ENCODE data around the gene HMX2. TPM values are rescaled to one million over a fixed set of nuclear protein-coding genes. Genes with fewer than 3 reads are reported as not detected.

HMX2 gene
- total and polyA plus RNA-seq, 2 of the 8 experiments (the other 6 are each of a cell fraction or from before 2014, with no cell fraction given): 2.0 to 2.7 TPM

DNA sequence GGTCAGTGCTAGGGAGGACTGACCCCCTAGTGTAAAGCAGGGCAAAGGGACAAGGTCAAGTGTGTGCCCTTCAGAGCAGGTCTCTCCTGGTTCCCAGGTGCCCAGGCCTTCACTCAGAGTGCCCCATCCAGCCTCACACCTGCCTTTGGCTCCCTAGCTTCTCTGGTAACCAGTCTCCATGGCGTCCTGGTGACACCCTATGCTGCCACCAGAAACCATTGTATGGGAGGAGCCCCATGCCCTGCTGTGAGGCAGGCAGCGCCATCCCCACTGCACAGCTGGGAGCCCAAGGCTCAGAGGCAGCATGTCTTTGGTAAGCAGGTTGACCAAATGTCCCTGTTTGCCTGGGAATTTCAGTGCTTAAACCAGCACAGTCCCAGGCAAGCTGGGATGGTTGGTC lies 45.3 kb upstream of the HMX2 start:
- no peaks in the 10 kb centered on the region for H3K27me3 ChIP-seq (replicated peaks in 1 of 4; ENCODE audit: control insufficient read depth in 3 of 4, extremely low read depth in 1 of 4, insufficient read depth in 3 of 4, low read length in 3 of 4)
- no peak overlapping the region for H3K14ac ChIP-seq (ENCODE audit: insufficient read length)
- H3K23me2 ChIP-seq (ENCODE audit: low read depth, low read length): no peaks in the 10 kb centered on the region
- H3K4me1 ChIP-seq (replicated peaks in 1 of 4; ENCODE audit: control insufficient read depth in 3 of 4, insufficient read depth in 4 of 4, low read length in 3 of 4): peaks cover 0 to 4% (median 2%) of the 10 kb centered on the region in 4 experiments; a peak in 3 of 7 replicates
- H3K23ac ChIP-seq (ENCODE audit: insufficient read length): no peak overlapping the region
- POLR2A ChIA-PET (ENCODE audit: partially characterized antibody): no interaction called here
- 54% methylated on average over 2 of the region's 2 CpGs; no CpG with 5 or more reads in 1 of the 2 experiments for WGBS, 2 experiments (ENCODE audit: extremely low coverage in 1 of 2, insufficient coverage in 1 of 2, insufficient read length in 1 of 2, insufficient replicate concordance in 2 of 2, low coverage in 1 of 2, low lambda C conversion rate in 2 of 2, missing lambda C conversion rate in 1 of 2)
- H3K79me2 ChIP-seq (ENCODE audit: control insufficient read depth in 1 of 2, insufficient read depth in 2 of 2, low read length in 2 of 2): no peaks in the 10 kb centered on the region
- peak overlapping the region; percentile 29; the same call in 1 of the 2 replicates for H2BK5ac ChIP-seq (ENCODE audit: low read depth, low read length)
- H3K36me3 ChIP-seq (ENCODE audit: control insufficient read depth in 2 of 4, insufficient read depth in 4 of 4, low read length in 3 of 4): no peaks in the 10 kb centered on the region
- H4K91ac ChIP-seq (replicated peaks; ENCODE audit: insufficient read length, low read length): peak overlapping the region; percentile 8
- FAIRE-seq (no peak), DNase-seq (ENCODE audit: low read depth in 1 of 2, low spot score in 2 of 2) (no peak)
- no peaks in the 10 kb centered on the region for H4K20me1 ChIP-seq (replicated peaks in 1 of 2; ENCODE audit: control insufficient read depth in 1 of 2, insufficient read depth in 2 of 2, low read length in 2 of 2)
- no peak overlapping the region for H3K4me2 ChIP-seq (ENCODE audit: insufficient read depth in 1 of 2, low read depth in 2 of 2, low read length in 2 of 2)
- H2AK5ac ChIP-seq (ENCODE audit: low read depth, low read length): peak overlapping the region; percentile 85; the same call in 1 of the 2 replicates
- H3K27ac ChIP-seq (ENCODE audit: low read depth, low read length): no peak overlapping the region
- H3K18ac ChIP-seq (ENCODE audit: extremely low read depth, low read length): no peak overlapping the region; the same call in 1 of the 2 replicates
- H3K4me3 ChIP-seq (ENCODE audit: extremely low read depth in 1 of 4, insufficient read depth in 2 of 4, low read depth in 3 of 4, low read length in 4 of 4): no peak overlapping the region
- no peak overlapping the region for H3K9ac ChIP-seq (replicated peaks in 1 of 4; ENCODE audit: extremely low read depth in 1 of 4, low read depth in 3 of 4, low read length in 3 of 4)
- no peak overlapping the region for H4K8ac ChIP-seq (ENCODE audit: extremely low read depth, insufficient read depth, low read length)
- TF ChIP-seq ZNF274 (IDR thresholded peaks at IDR 0.05; ENCODE audit: borderline replicate concordance, extremely low read depth, low read length) (no peak), TBP (IDR thresholded peaks at IDR 0.05; ENCODE audit: low read depth, low read length) (no peak), SIRT6 (IDR thresholded peaks at IDR 0.05; ENCODE audit: low read length) (no peak)
- peak overlapping the region; percentile 21; the same call in 1 of the 2 replicates for H2BK12ac ChIP-seq (ENCODE audit: low read depth, low read length)
- no peak overlapping the region for H2BK20ac ChIP-seq (ENCODE audit: low read length)
- CTCF ChIA-PET (ENCODE audit: partially characterized antibody): interaction anchor here (0.9 to 1.6 kb wide), 6 partner anchors 12 to 399 kb away, joined by 3 to 7 read pairs (median 3); no protein-coding TSS in a partner anchor
- H2BK120ac ChIP-seq (replicated peaks; ENCODE audit: low read depth, low read length): no peak overlapping the region
- H3K56ac ChIP-seq (replicated peaks; ENCODE audit: insufficient read length, low read depth, low read length): no peak overlapping the region
- no peak overlapping the region for H4K5ac ChIP-seq (ENCODE audit: insufficient read length, low read depth, low read length)
- no peak overlapping the region for H3K4ac ChIP-seq (replicated peaks; ENCODE audit: insufficient read length, low read depth, low read length)
- no peaks in the 10 kb centered on the region for H3K79me1 ChIP-seq (ENCODE audit: low read depth, low read length)
- peak overlapping the region; percentile 61; the same call in 1 of the 2 replicates for H2BK15ac ChIP-seq (ENCODE audit: low read length)
- no peaks in the 10 kb centered on the region for H3K9me3 ChIP-seq (ENCODE audit: insufficient read depth in 2 of 2, low read depth in 1 of 2, low read length in 1 of 2)
- no peak overlapping the region for H2AFZ ChIP-seq (ENCODE audit: low read length)
